ENCODE results near the gene ZNF584.

GRCh38 chr19:58392945-58393724, 15.3 kb upstream of the ZNF584 start:
- TF ChIP-seq CTCF (IDR thresholded peaks at IDR 0.05) (no peak), EZH2 (IDR thresholded peaks at IDR 0.05; ENCODE audit: borderline replicate concordance, insufficient read depth, low read depth, low read length, poor library complexity, severe bottlenecking) (no peak)

All from B cell (primary cell).